ENCODE results near the gene MAP1LC3A. TPM values are rescaled to one million over a fixed set of nuclear protein-coding genes. Genes with fewer than 3 reads are reported as not detected.

Gene MAP1LC3A
- total RNA-seq, 2 experiments from 2014 or later = not detected

- Histone ChIP-seq H3K4me1 (ENCODE audit: insufficient read depth, low read length, poor library complexity, severe bottlenecking) (no peaks in the 10 kb centered on the region), H3K79me2 (ENCODE audit: insufficient read depth, low read depth, low read length) (no peaks in the 10 kb centered on the region), H2AFZ (ENCODE audit: low read length) (no peak overlapping the region), H3K4me3 (ENCODE audit: low read depth, low read length, poor library complexity, severe bottlenecking) (no peak overlapping the region), H3K9me3 (ENCODE audit: low read length) (no peaks in the 10 kb centered on the region), H3K9me2 (ENCODE audit: insufficient read depth, low read length) (no peaks in the 10 kb centered on the region), H4K20me1 (ENCODE audit: insufficient read depth, low read length) (no peaks in the 10 kb centered on the region), H3K36me3 (ENCODE audit: insufficient read depth, low read length) (peaks cover 60% of the 10 kb centered on the region), H3K27ac (ENCODE audit: low read depth, low read length, poor library complexity, severe bottlenecking) (no peak overlapping the region), H3K4me2 (ENCODE audit: low read length) (no peak overlapping the region)
- no peak for DNase-seq (ENCODE audit: low spot score)
- TF ChIP-seq CTCF (conservative IDR thresholded peaks at IDR 0.05; ENCODE audit: low read length) = no peak
- no peak for TF ChIP-seq EZH2phosphoT487 (IDR thresholded peaks at IDR 0.05; ENCODE audit: borderline replicate concordance, low read depth, low read length)
- intact Hi-C loops (cut with micrococcal nuclease; ENCODE audit: unreplicated experiment) = loop anchor here (5.0 kb wide), 2 partner anchors 231 to 344 kb away; no protein-coding TSS in a partner anchor
- ChIA-PET POLR2A (no interaction called here), CTCF (ENCODE audit: unreplicated experiment) (no interaction called here)
- no TSS peak for BruUV-seq (replicated peaks)
Observed at GRCh38 chr20:34535857-34536256, 22.7 kb upstream of the MAP1LC3A start.

DNA sequence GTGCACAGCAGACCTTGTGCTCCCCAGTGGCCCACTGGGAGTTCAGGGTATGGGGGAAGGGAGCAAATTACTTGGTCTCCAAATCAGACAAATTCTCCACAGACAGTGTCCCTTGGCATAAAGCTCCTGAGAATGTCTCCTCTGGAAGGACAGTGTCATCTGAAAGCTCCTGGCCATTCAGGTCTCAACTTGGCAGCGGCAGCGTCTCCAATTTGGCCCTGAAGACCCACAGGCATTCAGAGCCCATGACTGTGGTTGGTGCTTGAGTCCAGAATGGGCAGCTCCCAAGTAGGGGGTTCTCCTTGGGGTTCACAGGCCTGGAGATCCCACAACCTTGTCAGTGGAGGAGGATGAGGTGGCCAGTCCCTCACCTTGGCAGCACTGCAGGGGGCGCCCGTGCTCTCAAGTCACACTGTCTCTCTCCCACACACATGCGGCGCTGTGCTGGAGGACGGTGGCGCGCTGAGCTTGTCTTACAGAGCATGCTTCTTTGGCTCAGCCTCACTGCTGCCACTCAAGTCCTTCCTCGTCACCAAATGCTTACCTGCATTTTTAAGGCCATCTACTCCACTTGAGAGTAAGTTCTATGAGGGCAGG, 21.6 kb upstream of the MAP1LC3A start:
- BruUV-seq (replicated peaks) = no TSS peak
- peaks cover 64% of the 10 kb centered on the region for H3K36me3 ChIP-seq (ENCODE audit: insufficient read depth, low read length)
- H3K4me2 ChIP-seq (ENCODE audit: low read length) = no peak overlapping the region
- DNase-seq (ENCODE audit: low spot score) = peak; percentile 70
- ChIA-PET CTCF (ENCODE audit: unreplicated experiment) (interaction anchor here (0.6 to 1.0 kb wide), 2 partner anchors 166 to 171 kb away, joined by 3 to 8 read pairs; no protein-coding TSS in a partner anchor), POLR2A (interaction anchor here (0.8 kb wide), 1 partner anchor 171 kb away, joined by 4 read pairs; no protein-coding TSS in a partner anchor)
- TF ChIP-seq CTCF (conservative IDR thresholded peaks at IDR 0.05; ENCODE audit: low read length) = peak; percentile 79
- TF ChIP-seq EZH2phosphoT487 (IDR thresholded peaks at IDR 0.05; ENCODE audit: borderline replicate concordance, low read depth, low read length) = no peak
- no peaks in the 10 kb centered on the region for H3K79me2 ChIP-seq (ENCODE audit: insufficient read depth, low read depth, low read length)
- no peaks in the 10 kb centered on the region for H3K9me3 ChIP-seq (ENCODE audit: low read length)
- no peaks in the 10 kb centered on the region for H4K20me1 ChIP-seq (ENCODE audit: insufficient read depth, low read length)
- H3K9me2 ChIP-seq (ENCODE audit: insufficient read depth, low read length) = no peaks in the 10 kb centered on the region
- H3K4me1 ChIP-seq (ENCODE audit: insufficient read depth, low read length, poor library complexity, severe bottlenecking) = no peaks in the 10 kb centered on the region
- no peak overlapping the region for H2AFZ ChIP-seq (ENCODE audit: low read length)
- H3K27ac ChIP-seq (ENCODE audit: low read depth, low read length, poor library complexity, severe bottlenecking) = no peak overlapping the region
- intact Hi-C loops (cut with micrococcal nuclease; ENCODE audit: unreplicated experiment) = loop anchor here (5.0 kb wide), 2 partner anchors 230 to 345 kb away; no protein-coding TSS in a partner anchor
- H3K4me3 ChIP-seq (ENCODE audit: low read depth, low read length, poor library complexity, severe bottlenecking) = no peak overlapping the region

DNA sequence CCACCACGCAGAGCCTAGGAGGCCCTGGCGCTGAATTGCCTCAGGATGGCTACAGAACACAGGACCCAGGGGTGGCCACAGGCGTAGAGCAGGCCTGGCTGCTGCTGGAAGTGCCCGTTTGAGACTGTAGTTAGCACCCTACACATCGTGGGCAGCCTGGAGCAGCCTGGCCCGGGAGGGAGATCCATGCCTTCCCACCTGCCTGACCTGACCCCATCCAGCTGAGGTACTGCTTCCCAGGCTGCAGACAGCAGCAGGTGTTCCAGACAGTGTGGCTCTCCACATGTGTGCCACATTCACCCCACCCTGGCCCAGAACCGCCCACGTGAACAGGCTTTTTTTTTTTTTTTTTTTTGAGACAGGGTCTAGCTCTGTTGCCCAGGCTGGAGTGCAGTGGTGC, 20.9 kb upstream of the MAP1LC3A start:
- no peak overlapping the region for H3K4me2 ChIP-seq (ENCODE audit: low read length)
- no peaks in the 10 kb centered on the region for H3K4me1 ChIP-seq (ENCODE audit: insufficient read depth, low read length, poor library complexity, severe bottlenecking)
- TF ChIP-seq EZH2phosphoT487 (IDR thresholded peaks at IDR 0.05; ENCODE audit: borderline replicate concordance, low read depth, low read length) (no peak), CTCF (conservative IDR thresholded peaks at IDR 0.05; ENCODE audit: low read length) (no peak)
- H3K4me3 ChIP-seq (ENCODE audit: low read depth, low read length, poor library complexity, severe bottlenecking) = no peak overlapping the region
- H2AFZ ChIP-seq (ENCODE audit: low read length) = no peak overlapping the region
- no peaks in the 10 kb centered on the region for H3K79me2 ChIP-seq (ENCODE audit: insufficient read depth, low read depth, low read length)
- ChIA-PET POLR2A (interaction anchor here (0.8 kb wide), 1 partner anchor 170 kb away, joined by 4 read pairs; no protein-coding TSS in a partner anchor), CTCF (ENCODE audit: unreplicated experiment) (interaction anchor here (0.6 kb wide), 1 partner anchor 166 kb away, joined by 8 read pairs; no protein-coding TSS in a partner anchor)
- H3K27ac ChIP-seq (ENCODE audit: low read depth, low read length, poor library complexity, severe bottlenecking) = no peak overlapping the region
- no TSS peak for BruUV-seq (replicated peaks)
- no peak for DNase-seq (ENCODE audit: low spot score)
- no peaks in the 10 kb centered on the region for H3K9me2 ChIP-seq (ENCODE audit: insufficient read depth, low read length)
- H3K9me3 ChIP-seq (ENCODE audit: low read length) = no peaks in the 10 kb centered on the region
- H4K20me1 ChIP-seq (ENCODE audit: insufficient read depth, low read length) = no peaks in the 10 kb centered on the region
- H3K36me3 ChIP-seq (ENCODE audit: insufficient read depth, low read length) = peaks cover 56% of the 10 kb centered on the region
- intact Hi-C loops (cut with micrococcal nuclease; ENCODE audit: unreplicated experiment) = loop anchor here (1.0 to 5.0 kb wide), 3 partner anchors 171 to 345 kb away; no protein-coding TSS in a partner anchor
